TTC549 (cell line): Measurements from ENCODE around the gene RAPGEF1.

ENCODE experiments used
- FAIRE-seq: peaks from 2 replicates; lab custom pipeline; 2012; peaks lifted over from hg19 to GRCh38; lab: Jason Lieb, UNC

RAPGEF1 gene

GRCh38 chr9:131707050-131707449, 32.8 kb downstream of the RAPGEF1 start:
- FAIRE-seq = no peak

DNA sequence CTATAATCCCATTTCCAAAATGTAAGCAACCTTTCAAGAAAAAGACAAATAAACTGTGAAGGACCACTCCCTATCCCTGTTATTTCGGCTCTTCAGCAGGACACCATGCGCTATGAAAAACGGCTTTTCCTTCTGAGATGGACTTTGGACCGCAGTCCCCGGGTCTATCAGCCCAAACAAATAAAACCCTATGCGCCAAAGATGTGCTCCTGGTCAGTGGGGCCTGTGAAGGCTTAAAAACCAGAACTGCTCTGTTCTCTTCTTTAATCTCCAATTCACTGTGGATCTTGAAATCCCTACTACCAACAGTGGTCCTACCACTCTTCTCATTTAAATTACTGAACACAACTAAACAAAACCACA, 33.3 kb downstream of the RAPGEF1 start:
- FAIRE-seq = no peak

DNA sequence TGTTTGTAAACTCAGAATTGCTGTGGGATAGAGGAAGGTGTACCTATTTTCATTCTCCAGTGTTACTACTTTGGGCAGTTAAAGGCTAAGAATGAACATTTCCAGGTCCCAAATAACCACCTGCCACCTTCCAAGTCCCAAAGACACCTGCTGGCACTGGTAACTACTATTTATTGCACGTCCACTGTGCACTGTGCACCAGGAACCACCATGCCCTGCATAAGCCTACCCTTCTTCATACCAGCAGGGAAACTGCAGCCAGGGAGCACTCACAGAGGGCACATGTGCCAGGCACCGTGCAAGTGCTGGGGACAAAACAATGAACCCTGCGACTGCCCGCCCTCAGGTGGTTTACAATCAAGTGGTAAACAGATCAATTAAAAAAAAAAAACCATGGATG, 34.9 kb downstream of the RAPGEF1 start:
- FAIRE-seq = no peak

DNA sequence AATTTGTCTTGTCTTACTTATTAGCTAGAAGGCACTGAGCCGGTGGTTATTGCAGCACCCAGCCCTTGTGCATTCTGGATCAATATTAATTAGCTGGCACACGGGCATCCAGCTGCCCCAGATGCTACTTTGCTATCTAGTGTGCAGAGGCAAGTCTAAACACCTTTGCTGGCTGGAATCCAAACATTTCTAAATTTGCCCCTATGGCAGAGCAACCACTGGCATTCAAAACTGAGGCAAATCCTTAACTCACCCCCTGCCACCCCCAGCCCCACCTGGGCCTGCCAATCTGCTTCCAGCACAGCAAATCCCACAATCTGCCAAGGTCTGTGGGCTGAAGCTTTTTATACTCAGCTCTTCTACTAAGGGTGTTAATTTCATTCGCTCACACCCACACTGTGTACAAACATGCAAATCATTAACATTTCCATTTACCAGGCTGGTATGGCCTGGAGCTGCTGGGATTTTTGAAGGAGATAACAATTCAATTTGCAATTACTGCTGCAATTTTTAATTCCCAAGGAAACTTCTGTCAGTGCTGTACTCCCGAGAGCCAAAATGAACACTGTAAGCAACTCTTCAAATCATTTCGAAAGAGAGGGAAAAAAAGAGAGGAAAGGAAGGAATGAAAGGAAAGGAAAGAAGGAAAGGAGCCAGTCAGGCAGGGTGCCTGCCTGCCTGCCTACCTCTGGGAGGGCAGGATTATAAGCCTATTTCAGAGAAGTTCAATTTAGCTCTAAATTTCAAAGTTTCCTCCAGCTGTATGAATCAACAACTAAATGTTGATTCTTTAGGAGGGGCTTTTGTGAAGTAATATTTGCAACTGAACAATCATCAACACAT, 35.5 kb downstream of the RAPGEF1 start:
- FAIRE-seq = no peak

GRCh38 chr9:131703697-131704096, 36.2 kb downstream of the RAPGEF1 start:
- FAIRE-seq = no peak

- FAIRE-seq = no peak
These were observed 37.0 kb downstream of the RAPGEF1 start for GRCh38 chr9:131702911-131703310.

DNA sequence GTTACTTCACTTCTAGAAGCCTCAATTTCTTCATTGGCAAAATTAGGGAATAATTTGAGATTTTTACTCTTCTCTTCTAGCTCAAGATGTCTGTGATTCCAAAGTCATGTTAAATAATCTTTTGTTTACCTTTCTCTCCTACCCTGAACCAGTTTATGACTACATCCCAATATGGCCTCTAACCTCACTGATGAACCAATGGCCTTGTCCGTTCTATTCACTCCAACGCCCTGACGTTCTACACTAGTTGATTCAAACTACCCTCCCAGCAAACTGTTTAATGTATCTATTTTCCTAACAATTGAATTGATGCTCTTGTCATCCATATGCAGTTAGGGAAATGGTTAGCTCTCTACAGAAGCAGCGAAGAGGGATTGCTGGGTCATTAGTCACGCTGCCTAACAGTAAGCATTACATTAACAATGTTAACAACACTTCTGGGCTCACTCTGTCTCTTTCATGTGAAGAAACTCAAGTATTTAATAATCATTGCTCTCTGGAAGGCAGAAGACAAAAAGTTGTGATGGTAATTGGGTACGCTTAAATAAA, 38.0 kb downstream of the RAPGEF1 start:
- no peak for FAIRE-seq

DNA sequence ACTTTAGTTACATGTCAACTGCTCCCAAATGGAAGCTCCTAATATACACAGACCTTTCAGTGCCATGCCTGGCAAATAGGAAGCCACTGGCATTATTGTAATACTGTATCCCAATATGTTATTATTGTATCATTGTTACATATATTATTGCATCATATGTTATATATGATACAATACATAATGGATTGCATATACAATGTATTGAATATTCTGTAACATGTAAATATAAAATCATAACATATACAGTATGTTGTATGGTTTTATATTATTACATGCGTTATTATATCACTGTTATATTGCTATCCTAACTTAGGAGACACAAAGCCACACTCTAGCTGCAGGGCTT, 38.5 kb downstream of the RAPGEF1 start:
- FAIRE-seq = no peak

GRCh38 chr9:131700765-131701435, 39.0 kb downstream of the RAPGEF1 start:
- no peak for FAIRE-seq

DNA sequence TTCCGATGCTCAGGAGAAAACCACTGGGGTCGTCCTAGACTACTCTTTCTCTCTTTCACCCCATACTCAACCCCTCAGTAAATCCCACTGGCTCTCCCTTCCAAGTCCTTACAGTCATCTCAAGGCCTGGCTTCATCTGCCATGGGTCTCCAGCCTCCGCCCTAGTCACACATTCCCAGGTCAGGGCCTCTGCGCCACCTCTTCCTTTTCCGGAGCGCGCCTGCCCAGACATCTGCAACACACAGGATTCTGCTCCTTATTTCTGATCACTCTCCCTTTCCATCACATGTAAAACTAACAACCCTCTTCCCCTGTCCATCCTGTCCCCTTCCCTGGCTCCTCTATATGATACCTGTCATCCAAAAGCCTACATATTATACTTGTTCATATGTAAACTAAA, 39.8 kb downstream of the RAPGEF1 start:
- no peak for FAIRE-seq

GRCh38 chr9:131698618-131698985, 41.3 kb downstream of the RAPGEF1 start:
- no peak for FAIRE-seq

DNA sequence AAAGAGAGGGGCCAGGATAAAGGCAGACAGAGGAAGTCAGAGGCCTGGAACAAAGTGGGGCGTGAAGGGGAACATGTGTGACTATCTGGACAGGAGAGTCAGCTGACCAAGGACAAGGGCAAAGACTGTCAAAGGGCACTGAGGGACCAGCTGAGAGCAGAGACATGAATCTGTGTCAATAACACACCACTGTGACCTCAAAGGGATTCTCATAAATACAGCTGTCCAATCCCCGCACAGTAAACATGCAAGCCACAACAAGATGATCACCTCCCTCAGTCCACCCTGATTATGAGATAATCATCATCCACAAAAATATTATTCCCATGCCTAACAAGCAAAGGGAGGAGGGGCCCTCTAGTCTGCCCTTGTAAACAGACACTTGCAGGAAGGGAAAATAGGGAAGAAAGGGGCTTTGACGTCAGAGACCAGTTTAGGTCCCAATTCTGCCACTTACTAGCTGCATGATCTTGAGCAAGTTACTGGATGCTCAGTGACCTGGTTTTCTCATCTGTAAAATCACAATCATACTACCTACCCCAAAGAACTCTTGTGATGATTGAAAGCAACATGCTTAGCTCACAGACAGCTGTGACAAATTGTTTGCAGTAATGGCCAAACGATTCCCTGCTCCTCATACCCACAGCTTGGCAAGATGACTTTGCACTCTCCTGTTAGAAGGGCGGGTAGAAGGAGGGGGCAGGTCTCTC, 41.8 kb downstream of the RAPGEF1 start:
- FAIRE-seq = no peak

DNA sequence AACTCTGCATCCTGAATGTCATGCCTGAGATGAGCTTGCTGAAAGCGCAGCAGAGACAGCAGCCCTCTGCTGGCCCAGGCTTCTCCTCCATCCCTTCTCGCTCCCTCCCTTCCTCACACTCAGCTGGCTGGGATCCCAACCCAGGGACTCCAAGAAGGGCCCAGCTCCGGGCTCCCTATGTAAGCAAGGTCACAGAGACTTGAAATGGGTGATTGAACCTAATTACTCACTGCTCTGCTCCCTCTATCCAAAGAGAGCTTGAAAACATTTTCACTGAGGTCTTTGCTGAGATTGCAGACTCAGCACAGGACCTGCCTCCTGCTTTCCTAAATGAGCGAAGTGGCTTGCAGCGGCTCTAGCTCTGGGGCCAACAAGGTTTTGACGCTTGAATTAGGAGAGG, 42.8 kb downstream of the RAPGEF1 start:
- FAIRE-seq = no peak

GRCh38 chr9:131695836-131696460, 43.9 kb downstream of the RAPGEF1 start:
- FAIRE-seq = no peak

GRCh38 chr9:131695366-131695765, 44.5 kb downstream of the RAPGEF1 start:
- FAIRE-seq = no peak

DNA sequence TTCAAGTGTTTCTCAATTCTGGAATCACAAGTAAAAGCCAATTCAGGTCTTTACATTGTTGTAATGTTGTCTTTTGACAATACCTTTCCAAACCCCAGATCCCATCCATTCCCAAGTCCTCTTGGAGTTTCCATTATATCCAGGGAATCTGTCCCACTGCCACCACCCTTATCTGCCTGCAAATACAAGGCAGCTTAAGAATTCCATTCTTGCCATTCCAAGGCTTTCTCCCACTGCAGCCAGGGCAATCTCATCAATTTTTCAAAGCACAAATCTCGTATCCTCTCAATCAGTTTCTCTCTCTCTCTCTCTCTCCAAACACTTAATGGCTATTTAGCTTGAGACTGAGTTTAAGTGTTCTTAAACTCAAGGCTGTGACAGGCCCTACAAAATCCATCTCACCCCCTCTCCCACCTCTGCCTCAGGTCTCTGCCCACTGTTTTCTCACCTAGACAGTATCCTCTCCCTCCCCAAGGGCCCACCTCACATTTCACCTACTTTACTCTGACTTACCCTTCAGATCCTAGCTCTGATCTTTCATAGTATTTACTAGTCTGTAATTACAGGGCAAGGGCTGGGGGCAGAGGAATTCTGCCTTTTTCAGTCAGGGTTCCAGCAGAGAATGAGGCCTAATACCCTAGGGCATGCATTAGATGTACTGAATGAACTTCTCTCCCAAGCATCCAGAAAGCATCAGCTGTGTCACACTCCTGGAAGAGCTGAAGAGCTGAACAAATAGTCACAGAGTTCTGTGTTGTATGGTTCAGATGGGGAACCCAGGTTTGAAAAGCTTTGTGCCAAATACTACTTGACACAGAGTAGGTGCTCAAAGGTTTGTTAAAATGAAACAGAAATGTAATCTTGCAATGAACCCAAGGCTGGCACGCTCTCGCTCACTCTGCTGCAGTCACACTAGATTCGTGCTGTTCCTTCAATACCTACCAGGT, 46.0 kb downstream of the RAPGEF1 start:
- no peak for FAIRE-seq

DNA sequence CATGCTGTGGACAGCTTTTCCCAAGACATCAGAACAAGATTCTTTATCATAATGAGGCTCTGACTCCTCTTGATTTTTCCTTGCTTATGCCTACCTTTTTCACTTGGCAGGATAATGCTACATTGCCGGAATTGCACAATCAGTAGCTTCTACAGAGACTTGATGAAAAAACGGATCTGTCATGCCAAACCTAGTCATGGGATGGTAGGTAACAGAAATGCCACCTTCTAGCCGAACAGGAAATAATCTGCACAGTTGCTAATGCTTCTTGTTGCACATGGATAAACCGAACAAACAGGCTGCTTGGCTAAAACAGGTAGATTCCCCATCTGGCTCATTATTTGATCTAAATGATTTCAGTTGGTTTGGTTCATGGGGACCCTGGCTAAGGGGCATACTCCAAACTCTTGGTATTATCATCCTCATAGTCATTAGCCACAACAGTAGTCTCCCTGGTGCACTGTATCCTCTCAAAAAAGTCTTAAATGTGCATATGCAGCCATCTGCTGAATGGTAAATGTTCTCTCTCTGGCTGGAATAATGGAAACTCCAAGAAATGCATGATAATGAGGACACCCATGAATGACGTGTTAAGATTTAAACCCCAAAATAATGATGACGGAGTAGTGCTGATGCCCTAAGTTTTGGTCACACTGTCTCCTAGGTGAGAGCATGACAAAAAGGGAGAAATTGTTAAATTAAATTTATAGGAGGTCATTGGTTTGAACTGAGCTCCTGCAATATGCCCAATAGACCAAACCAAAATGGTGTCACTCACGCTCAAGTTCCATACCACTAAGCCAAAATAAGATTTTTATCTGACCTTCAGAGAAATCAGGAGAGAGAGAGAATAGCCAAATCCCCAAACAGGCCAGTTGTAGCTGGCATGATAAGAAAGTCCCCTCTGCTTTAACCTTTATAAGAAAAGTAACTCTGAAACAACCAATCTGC, 47.0 kb downstream of the RAPGEF1 start:
- FAIRE-seq = no peak

DNA sequence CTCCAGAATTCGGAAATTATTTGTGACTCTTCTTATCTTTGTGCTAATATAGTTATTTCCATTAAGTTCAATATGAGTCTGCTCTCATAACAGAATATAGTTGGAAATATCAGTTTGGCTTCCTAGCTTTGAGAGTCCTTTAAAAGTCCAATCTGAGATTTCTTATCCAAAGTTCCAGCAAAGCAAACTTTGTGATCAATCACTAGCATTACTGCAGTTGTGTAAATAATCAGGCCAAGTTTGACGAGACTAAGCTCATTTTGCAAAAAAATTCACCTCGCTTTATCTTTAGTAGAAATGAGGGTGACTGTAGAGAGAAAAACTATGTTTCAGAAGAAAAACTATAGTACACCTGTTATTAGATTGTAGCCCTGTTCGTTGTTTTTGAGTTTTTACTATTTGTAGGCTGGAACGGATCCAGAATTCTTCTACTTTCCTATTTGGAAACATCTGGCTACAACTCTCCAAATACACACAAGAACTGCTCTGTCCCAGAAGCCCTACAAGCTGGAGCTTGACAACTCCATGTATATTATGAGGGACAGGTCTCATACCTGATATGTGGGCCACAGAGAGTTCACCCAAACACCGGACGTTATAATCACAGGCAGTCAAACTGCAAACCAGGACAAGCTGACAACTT, 47.8 kb downstream of the RAPGEF1 start:
- no peak for FAIRE-seq

- no peak for FAIRE-seq
These were observed 48.8 kb downstream of the RAPGEF1 start for GRCh38 chr9:131690941-131691573.
